ENCODE data around the gene TTC24.

The TTC24 gene

DNA sequence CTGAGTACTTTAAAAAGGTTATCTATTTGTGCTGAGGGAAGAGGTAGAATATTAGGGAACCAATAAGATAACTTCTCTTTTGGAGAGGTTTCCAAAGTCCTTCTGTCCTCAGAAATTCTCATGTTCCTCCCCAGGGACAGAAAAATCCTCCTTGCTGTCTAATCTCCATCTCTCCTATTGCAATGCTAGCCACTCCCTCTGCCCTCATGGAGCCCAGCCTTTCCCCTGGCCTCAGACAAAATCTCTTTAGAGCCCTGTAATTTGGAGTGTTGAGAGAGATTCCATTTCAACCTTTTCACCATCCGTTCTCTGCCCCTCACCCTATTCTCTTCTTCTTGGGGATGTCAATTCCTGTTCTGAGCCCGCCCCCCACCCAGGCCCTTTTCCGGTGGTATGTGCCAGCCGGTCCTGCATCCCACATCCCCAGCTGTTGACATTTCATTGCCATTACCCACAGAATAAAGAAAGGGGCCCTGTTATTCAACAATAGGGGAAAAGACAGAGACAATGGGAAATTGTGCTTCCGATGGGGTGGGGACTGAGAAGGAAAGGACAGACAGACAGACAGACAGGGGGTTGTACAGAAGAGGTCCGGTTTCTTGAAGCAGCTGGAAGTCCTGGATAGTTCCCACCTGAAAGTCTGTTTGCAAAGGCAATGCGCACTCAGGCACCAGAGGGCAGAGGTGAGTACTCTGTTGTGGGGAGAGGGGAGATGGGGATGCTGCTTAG, 39.5 kb downstream of the TTC24 start, which contains the start of gene HAPLN2 (continued):
- TF ChIP-seq CSDC2 (CRISPR knock-in tag; IDR thresholded peaks at IDR 0.05) (no peak), OSR1 (CRISPR knock-in tag; IDR thresholded peaks at IDR 0.05) (no peak), BACH2 (CRISPR knock-in tag; IDR thresholded peaks at IDR 0.05; ENCODE audit: borderline replicate concordance) (no peak), ESRRG (CRISPR knock-in tag; IDR thresholded peaks at IDR 0.05) (no peak), ZFP30 (CRISPR knock-in tag; IDR thresholded peaks at IDR 0.05) (no peak)
- TF ChIP-seq, protein P1, sequence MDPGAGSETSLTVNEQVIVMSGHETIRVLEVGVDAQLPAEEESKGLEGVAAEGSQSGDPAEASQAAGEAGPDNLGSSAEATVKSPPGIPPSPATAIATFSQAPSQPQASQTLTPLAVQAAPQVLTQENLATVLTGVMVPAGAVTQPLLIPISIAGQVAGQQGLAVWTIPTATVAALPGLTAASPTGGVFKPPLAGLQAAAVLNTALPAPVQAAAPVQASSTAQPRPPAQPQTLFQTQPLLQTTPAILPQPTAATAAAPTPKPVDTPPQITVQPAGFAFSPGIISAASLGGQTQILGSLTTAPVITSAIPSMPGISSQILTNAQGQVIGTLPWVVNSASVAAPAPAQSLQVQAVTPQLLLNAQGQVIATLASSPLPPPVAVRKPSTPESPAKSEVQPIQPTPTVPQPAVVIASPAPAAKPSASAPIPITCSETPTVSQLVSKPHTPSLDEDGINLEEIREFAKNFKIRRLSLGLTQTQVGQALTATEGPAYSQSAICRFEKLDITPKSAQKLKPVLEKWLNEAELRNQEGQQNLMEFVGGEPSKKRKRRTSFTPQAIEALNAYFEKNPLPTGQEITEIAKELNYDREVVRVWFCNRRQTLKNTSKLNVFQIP (CRISPR knock-in tag; IDR thresholded peaks at IDR 0.05; ENCODE audit: borderline replicate concordance, low read depth): no peak
- TF ChIP-seq, protein P2, sequence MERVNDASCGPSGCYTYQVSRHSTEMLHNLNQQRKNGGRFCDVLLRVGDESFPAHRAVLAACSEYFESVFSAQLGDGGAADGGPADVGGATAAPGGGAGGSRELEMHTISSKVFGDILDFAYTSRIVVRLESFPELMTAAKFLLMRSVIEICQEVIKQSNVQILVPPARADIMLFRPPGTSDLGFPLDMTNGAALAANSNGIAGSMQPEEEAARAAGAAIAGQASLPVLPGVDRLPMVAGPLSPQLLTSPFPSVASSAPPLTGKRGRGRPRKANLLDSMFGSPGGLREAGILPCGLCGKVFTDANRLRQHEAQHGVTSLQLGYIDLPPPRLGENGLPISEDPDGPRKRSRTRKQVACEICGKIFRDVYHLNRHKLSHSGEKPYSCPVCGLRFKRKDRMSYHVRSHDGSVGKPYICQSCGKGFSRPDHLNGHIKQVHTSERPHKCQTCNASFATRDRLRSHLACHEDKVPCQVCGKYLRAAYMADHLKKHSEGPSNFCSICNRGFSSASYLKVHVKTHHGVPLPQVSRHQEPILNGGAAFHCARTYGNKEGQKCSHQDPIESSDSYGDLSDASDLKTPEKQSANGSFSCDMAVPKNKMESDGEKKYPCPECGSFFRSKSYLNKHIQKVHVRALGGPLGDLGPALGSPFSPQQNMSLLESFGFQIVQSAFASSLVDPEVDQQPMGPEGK (CRISPR knock-in tag; IDR thresholded peaks at IDR 0.05; ENCODE audit: borderline replicate concordance): no peak

DNA sequence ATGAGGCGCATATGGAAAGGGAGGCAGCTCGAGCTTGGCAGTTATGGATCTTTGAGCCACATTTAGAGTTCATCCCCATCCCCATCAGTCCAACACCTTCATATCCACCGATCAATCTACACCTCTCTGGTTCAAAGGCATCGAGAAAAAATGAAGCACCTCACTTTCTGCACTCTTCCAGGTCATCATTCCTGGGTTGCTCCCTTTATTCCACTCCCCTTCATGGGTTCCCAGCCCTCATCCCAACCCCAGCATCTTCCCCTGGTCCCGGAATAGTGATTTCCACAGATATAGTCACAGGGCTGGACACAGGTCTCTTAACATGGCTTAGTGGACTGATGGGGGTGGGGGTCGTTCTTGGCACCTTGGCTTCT, 40.0 kb downstream of the TTC24 start:
- TF ChIP-seq ARNTL (CRISPR knock-in tag; IDR thresholded peaks at IDR 0.05; ENCODE audit: borderline replicate concordance, low read depth) (no peak), OSR1 (CRISPR knock-in tag; IDR thresholded peaks at IDR 0.05) (no peak), ZNF8 (CRISPR knock-in tag; IDR thresholded peaks at IDR 0.05) (no peak), ZC3H10 (CRISPR knock-in tag; IDR thresholded peaks at IDR 0.05) (no peak), TOX (CRISPR knock-in tag; IDR thresholded peaks at IDR 0.05; ENCODE audit: borderline replicate concordance) (no peak), ISL1 (CRISPR knock-in tag; IDR thresholded peaks at IDR 0.05) (no peak)
- TF ChIP-seq, protein P1 (CRISPR knock-in tag; IDR thresholded peaks at IDR 0.05; ENCODE audit: borderline replicate concordance, low read depth): no peak
- TF ChIP-seq, protein P2 (CRISPR knock-in tag; IDR thresholded peaks at IDR 0.05; ENCODE audit: borderline replicate concordance): no peak
- no peak for ATAC-seq

DNA sequence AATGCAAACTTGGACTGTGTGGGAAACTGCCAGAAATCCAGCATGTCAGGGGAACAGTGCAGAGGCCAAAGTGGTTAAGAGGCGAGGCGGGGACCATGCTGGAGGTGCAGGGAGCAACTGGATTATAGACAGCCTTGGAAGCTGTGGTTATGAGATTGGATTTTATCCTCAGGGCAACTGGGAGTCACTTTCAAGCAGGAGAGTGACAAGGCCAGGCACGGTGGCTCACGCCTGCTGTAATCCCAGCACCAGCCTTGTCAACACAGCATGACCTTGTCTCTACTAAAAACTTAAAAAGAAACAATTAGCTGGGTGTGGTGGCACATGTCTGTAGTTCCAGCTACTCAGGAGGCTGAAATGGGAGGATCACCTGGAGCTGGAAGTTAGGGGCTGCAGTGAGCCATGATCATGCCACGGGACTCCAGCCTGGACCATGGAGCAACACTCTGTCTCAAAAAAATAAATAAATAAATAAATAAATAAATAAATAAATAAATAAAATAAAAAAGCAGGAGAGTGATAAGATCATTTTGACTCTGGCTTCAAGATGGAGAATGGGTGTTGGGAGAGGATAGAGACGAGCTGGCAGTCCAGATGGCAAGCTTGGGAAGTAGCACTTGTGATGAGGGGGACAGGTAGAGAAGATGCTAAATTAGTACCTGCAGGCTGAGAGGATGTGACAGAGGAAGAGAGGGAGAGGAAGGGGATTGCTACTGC, 43.2 kb downstream of the TTC24 start:
- TF ChIP-seq ZFP30 (CRISPR knock-in tag; IDR thresholded peaks at IDR 0.05) (no peak), TOX (CRISPR knock-in tag; IDR thresholded peaks at IDR 0.05; ENCODE audit: borderline replicate concordance) (no peak), ARNTL (CRISPR knock-in tag; IDR thresholded peaks at IDR 0.05; ENCODE audit: borderline replicate concordance, low read depth) (no peak), GLIS3 (CRISPR knock-in tag; IDR thresholded peaks at IDR 0.05) (no peak), ESRRG (CRISPR knock-in tag; IDR thresholded peaks at IDR 0.05) (no peak), ZC3H10 (CRISPR knock-in tag; IDR thresholded peaks at IDR 0.05) (no peak), CSDC2 (CRISPR knock-in tag; IDR thresholded peaks at IDR 0.05) (no peak), ZFP3 (CRISPR knock-in tag; IDR thresholded peaks at IDR 0.05) (no peak), PPARA (CRISPR knock-in tag; IDR thresholded peaks at IDR 0.05; ENCODE audit: borderline replicate concordance) (no peak), ZNF70 (CRISPR knock-in tag; IDR thresholded peaks at IDR 0.05) (no peak), OSR1 (CRISPR knock-in tag; IDR thresholded peaks at IDR 0.05) (no peak), BACH2 (CRISPR knock-in tag; IDR thresholded peaks at IDR 0.05; ENCODE audit: borderline replicate concordance) (no peak), ZNF8 (CRISPR knock-in tag; IDR thresholded peaks at IDR 0.05) (no peak), RARB (CRISPR knock-in tag; IDR thresholded peaks at IDR 0.05) (no peak)
- TF ChIP-seq, protein P3, sequence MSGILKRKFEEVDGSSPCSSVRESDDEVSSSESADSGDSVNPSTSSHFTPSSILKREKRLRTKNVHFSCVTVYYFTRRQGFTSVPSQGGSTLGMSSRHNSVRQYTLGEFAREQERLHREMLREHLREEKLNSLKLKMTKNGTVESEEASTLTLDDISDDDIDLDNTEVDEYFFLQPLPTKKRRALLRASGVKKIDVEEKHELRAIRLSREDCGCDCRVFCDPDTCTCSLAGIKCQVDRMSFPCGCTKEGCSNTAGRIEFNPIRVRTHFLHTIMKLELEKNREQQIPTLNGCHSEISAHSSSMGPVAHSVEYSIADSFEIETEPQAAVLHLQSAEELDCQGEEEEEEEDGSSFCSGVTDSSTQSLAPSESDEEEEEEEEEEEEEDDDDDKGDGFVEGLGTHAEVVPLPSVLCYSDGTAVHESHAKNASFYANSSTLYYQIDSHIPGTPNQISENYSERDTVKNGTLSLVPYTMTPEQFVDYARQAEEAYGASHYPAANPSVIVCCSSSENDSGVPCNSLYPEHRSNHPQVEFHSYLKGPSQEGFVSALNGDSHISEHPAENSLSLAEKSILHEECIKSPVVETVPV (CRISPR knock-in tag; IDR thresholded peaks at IDR 0.05): no peak
- TF ChIP-seq, protein P1 (CRISPR knock-in tag; IDR thresholded peaks at IDR 0.05; ENCODE audit: borderline replicate concordance, low read depth): no peak
- TF ChIP-seq, protein P4, sequence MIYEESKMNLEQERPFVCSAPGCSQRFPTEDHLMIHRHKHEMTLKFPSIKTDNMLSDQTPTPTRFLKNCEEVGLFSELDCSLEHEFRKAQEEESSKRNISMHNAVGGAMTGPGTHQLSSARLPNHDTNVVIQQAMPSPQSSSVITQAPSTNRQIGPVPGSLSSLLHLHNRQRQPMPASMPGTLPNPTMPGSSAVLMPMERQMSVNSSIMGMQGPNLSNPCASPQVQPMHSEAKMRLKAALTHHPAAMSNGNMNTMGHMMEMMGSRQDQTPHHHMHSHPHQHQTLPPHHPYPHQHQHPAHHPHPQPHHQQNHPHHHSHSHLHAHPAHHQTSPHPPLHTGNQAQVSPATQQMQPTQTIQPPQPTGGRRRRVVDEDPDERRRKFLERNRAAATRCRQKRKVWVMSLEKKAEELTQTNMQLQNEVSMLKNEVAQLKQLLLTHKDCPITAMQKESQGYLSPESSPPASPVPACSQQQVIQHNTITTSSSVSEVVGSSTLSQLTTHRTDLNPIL (CRISPR knock-in tag; IDR thresholded peaks at IDR 0.05; ENCODE audit: low read depth): no peak
- TF ChIP-seq, protein P2 (CRISPR knock-in tag; IDR thresholded peaks at IDR 0.05; ENCODE audit: borderline replicate concordance): no peak
- no peak for ATAC-seq

All from SK-N-SH treated with all-trans-retinoic acid at 6 μM for 48 hours (cell line).